Rectal smooth muscle tissue (tissue), 1 donor: ENCODE results near the gene EFNA4.

Experiments used
- H3K27ac ChIP-seq: one replicate; pipeline ENCODE4 v1.7.0; 2013; ENCODE audit warnings: low read depth, low read length, inconsistent platforms
- H3K27me3 ChIP-seq: one replicate; pipeline ENCODE4 v1.7.0; 2013; ENCODE audit warnings: low read length; ENCODE audit not compliant: control insufficient read depth, insufficient read depth
- H3K36me3 ChIP-seq: one replicate; pipeline ENCODE4 v1.7.0; 2013; ENCODE audit warnings: low read length; ENCODE audit not compliant: control insufficient read depth, insufficient read depth
- H3K4me1 ChIP-seq: one replicate; pipeline ENCODE4 v1.7.0; 2013; ENCODE audit warnings: low read length; ENCODE audit not compliant: control insufficient read depth, insufficient read depth
- H3K4me3 ChIP-seq: one replicate; pipeline ENCODE4 v1.7.0; 2013; ENCODE audit warnings: low read length
- H3K9ac ChIP-seq: one replicate; pipeline ENCODE4 v1.7.0; 2013; ENCODE audit warnings: low read length

The EFNA4 gene

GRCh38 chr1:155050560-155051341 is 12.8 kb upstream of the EFNA4 start, which contains the start of gene ADAM15:
Gene ADAM15, plus strand, starts transcription at chr1:155051316. Its CDS starts 71 bp downstream, at chr1:155051387.
- H3K9ac ChIP-seq = peak within 1 kb of the TSS; percentile 54
- no peaks in the 10 kb centered on the region for H3K27me3 ChIP-seq
- H3K27ac ChIP-seq = peak within 1 kb of the TSS; percentile 85
- H3K4me1 ChIP-seq = peaks cover 4% of the 10 kb centered on the region
- peaks cover 3% of the 10 kb centered on the region for H3K36me3 ChIP-seq
- H3K4me3 ChIP-seq = peak within 1 kb of the TSS; percentile 89

GRCh38 chr1:155051342-155051776 is 12.2 kb upstream of the EFNA4 start:
- peak overlapping the region; percentile 77 for H3K4me3 ChIP-seq
- H3K27ac ChIP-seq = peak overlapping the region; percentile 85
- peak overlapping the region; percentile 54 for H3K9ac ChIP-seq
- H3K27me3 ChIP-seq = no peaks in the 10 kb centered on the region
- H3K4me1 ChIP-seq = peaks cover 4% of the 10 kb centered on the region
- peaks cover 3% of the 10 kb centered on the region for H3K36me3 ChIP-seq

GRCh38 chr1:155051777-155052398 is 11.7 kb upstream of the EFNA4 start:
- H3K4me1 ChIP-seq = peaks cover 4% of the 10 kb centered on the region
- H3K27ac ChIP-seq = peak overlapping the region; percentile 85
- H3K9ac ChIP-seq = peak overlapping the region; percentile 54
- H3K27me3 ChIP-seq = no peaks in the 10 kb centered on the region
- H3K36me3 ChIP-seq = peaks cover 8% of the 10 kb centered on the region
- peak overlapping the region; percentile 77 for H3K4me3 ChIP-seq

GRCh38 chr1:155052439-155053395 is 10.8 kb upstream of the EFNA4 start:
- Histone ChIP-seq H3K27me3 (no peaks in the 10 kb centered on the region), H3K4me1 (peaks cover 4% of the 10 kb centered on the region), H3K36me3 (peaks cover 13% of the 10 kb centered on the region), H3K9ac (no peak overlapping the region), H3K27ac (peak overlapping the region; percentile 85), H3K4me3 (peak overlapping the region; percentile 77)

- Histone ChIP-seq H3K36me3 (peaks cover 13% of the 10 kb centered on the region), H3K4me1 (peaks cover 4% of the 10 kb centered on the region), H3K9ac (no peak overlapping the region), H3K27me3 (no peaks in the 10 kb centered on the region), H3K4me3 (no peak overlapping the region), H3K27ac (no peak overlapping the region)
Measured at GRCh38 chr1:155053531-155054105, 9.9 kb upstream of the EFNA4 start.

GRCh38 chr1:155057104-155057503 is 6.4 kb upstream of the EFNA4 start:
- peaks cover 16% of the 10 kb centered on the region for H3K36me3 ChIP-seq
- H3K27ac ChIP-seq = no peak overlapping the region
- H3K27me3 ChIP-seq = no peaks in the 10 kb centered on the region
- H3K4me3 ChIP-seq = no peak overlapping the region
- no peak overlapping the region for H3K9ac ChIP-seq
- H3K4me1 ChIP-seq = peaks cover 2% of the 10 kb centered on the region

GRCh38 chr1:155057788-155058211 is 5.7 kb upstream of the EFNA4 start:
- Histone ChIP-seq H3K36me3 (peaks cover 16% of the 10 kb centered on the region), H3K4me1 (peaks cover 5% of the 10 kb centered on the region), H3K27me3 (no peaks in the 10 kb centered on the region), H3K4me3 (no peak overlapping the region), H3K9ac (no peak overlapping the region), H3K27ac (no peak overlapping the region)

- Histone ChIP-seq H3K4me3 (no peak overlapping the region), H3K36me3 (peaks cover 13% of the 10 kb centered on the region), H3K9ac (no peak overlapping the region), H3K4me1 (peaks cover 9% of the 10 kb centered on the region), H3K27ac (no peak overlapping the region), H3K27me3 (no peaks in the 10 kb centered on the region)
Measured at GRCh38 chr1:155060736-155061135, 2.8 kb upstream of the EFNA4 start.

- Histone ChIP-seq H3K36me3 (peaks cover 10% of the 10 kb centered on the region), H3K9ac (no peak overlapping the region), H3K4me3 (peak overlapping the region; percentile 47), H3K27ac (no peak overlapping the region), H3K27me3 (no peaks in the 10 kb centered on the region), H3K4me1 (peaks cover 9% of the 10 kb centered on the region)
Measured at GRCh38 chr1:155061381-155062150, 2.0 kb upstream of the EFNA4 start.

GRCh38 chr1:155062151-155062686 is 1.3 kb upstream of the EFNA4 start:
- peaks cover 5% of the 10 kb centered on the region for H3K36me3 ChIP-seq
- no peak overlapping the region for H3K9ac ChIP-seq
- H3K27ac ChIP-seq = no peak overlapping the region
- H3K27me3 ChIP-seq = no peaks in the 10 kb centered on the region
- peak overlapping the region; percentile 93 for H3K4me3 ChIP-seq
- H3K4me1 ChIP-seq = peaks cover 9% of the 10 kb centered on the region
